HG02981 (cell line): ENCODE results near the gene IFT57.

Experiments used
- ATAC-seq: cut with Tn5 transposase; IDR thresholded peaks from one replicate; pipeline ENCODE4 v1.9.1; 2021; ENCODE audit warnings: mild to moderate bottlenecking, moderate library complexity; ENCODE audit not compliant: unreplicated experiment

Gene IFT57

DNA sequence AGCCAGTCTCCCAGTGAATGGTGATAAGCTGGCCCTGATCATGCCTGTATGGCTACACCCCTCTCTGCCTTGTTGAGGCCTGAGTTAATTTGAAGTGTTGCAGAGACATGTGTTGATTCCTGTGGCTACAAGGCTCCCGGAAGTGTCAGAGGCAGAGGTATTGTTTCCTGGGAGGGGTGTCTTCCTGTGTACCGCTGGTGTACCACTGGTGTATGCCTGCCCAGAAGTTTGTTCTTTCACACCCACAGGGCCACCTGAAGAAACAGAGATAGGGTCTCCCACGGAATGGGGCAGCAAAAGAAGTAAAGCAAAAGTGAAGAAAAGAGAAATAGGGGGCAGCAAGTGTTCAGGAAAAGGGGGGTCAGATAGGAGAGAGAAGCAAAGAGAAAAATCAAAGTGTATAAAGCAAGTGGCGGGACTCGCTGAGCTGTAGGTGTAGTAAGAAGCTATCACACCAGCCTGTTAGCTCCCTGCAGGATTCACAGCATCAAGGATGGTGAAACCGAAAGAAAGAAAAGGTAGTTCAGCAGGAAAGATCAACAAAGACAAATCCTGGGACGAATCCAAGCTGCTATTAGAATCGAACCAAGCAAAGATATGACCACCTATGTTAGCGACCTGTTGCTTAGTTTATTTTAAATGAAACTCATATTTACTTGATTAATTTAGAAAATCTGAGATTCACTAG is 94.8 kb downstream of the IFT57 start:
- ATAC-seq, result no peak

DNA sequence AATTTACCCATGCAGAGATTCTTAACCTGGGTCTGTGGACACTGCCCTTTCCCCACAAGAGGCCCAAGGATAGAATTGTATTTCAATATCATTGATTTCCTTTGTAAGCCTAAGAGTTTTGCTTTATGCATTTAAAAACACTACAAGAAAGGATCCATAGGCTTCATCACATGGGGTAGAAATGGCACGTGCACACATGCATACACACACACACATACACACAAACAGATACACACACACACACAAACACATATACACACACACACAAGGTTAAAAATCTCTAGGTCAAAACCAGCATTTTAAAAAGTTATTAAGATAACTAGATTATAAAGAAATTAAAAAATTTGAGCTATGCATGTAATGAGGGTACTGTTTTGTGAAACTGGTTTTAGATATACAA is 95.9 kb downstream of the IFT57 start:
- no peak for ATAC-seq

DNA sequence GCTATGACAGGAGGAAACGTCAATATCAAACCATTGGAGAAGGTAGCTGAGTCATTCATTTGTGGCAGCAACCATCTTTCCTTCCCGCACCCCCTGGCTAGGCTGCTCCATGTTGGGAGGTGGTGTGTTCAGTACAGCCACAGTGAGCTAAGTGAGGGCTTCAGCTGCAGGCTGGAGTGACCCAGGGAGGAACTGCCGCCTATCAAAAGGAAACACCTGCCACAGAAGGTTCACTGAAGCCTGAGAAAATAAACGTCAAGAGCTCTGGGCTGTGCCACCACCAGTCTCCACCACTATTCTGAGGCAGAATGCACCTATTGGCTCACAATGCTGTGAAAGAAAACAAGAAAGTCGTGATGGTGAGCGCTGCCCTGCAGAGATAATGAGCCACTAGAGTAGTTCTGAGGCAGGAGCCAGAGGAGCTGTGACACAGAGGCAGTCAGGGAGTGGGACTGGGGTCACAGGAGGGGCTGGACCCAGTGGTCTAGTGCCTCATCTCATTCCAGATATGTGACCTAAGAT is 96.6 kb downstream of the IFT57 start:
- ATAC-seq, result peak; percentile 55

DNA sequence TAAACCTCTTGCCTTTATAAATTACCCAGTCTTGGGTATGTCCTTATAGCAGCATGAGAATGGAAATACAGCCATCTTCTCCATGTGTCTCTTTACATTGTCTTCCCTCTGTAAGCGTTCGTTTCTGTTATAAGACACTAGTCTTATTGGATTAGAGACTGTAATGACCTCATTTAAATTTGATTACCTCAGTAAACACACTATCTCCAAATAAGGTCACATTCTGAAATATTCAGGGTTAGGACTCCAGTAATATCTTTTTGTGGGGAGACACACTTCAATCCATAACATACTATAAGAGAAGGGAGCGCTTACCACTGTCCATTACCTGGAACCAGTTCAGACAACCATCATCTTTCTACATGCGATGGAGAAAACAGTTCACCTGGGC is 97.1 kb downstream of the IFT57 start:
- ATAC-seq, result no peak

DNA sequence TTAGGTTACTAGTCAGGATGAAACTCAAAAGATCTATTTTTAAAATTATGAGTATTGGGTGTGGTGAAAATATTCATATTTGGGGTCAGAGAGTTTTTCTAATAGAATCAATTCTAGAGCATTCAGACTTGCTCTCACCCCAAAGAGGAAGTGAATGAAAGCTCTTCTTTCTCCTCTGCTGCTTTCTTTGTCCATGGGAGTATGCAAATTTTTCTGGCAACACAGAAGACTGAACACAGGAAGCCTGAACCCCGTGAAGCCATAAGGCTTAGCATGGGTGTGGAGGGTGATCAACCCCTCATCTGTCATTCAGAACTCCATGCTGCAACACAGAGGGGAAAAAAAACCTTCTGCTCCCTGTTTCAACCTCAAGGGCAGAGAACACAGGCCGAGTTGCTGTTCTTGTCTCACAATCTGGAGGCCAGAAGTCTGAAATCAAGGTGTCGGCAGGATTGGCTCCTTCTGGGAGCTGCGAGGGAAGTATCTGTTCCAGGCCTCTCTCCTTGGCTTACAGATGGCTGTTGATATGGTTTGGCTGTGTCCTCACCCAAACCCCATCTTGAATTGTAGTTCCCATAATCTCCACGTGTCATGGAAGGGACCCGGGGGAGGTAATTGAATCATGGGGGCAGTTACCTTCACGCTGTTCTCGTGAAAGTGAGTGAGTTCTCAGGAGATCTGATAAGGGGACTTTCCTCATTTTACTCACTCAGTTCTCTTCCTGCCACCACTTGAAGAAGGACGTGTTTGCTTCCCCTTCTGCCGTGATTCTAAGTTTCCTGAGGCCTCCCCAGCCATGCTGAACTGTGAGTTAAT is 97.7 kb downstream of the IFT57 start:
- ATAC-seq, result peak; percentile 81

DNA sequence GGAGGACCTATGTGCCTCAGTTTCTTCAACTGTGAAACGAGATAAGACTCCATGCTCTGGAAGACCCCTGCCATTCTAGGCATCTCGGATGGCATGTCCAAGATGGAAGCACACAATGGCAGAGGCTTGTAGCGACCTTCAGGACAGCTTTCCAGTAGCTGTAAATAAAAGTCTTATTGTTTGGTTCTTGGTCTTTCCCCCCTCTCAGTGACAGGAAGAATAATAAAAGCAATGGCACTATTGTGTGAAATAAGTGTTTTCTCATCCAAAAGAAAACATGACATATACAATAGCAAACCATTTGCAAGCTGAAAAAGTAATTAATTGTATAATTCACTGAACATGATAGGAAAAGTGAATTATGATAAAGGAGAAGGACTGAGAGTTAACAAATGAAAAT is 98.9 kb downstream of the IFT57 start:
- no peak for ATAC-seq

DNA sequence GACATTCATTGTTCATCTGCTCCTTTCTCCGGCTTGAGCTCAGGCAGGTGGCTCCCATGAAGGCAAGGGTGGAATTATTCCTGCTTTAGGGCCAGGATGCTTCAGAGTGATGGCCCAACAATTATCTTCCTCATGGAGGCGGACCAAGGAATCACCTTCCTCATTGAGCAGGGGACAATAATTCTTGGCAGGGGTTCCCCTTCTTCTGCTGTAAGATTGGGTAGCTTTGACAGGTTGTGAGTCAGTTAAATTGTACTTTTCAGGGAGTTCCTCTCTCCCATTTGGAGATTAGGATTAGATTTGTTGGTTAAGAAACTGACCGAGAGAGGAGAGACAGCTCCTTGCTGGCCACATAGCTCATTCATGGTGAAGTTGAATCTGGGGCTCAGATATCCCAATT is 99.9 kb downstream of the IFT57 start:
- no peak for ATAC-seq

DNA sequence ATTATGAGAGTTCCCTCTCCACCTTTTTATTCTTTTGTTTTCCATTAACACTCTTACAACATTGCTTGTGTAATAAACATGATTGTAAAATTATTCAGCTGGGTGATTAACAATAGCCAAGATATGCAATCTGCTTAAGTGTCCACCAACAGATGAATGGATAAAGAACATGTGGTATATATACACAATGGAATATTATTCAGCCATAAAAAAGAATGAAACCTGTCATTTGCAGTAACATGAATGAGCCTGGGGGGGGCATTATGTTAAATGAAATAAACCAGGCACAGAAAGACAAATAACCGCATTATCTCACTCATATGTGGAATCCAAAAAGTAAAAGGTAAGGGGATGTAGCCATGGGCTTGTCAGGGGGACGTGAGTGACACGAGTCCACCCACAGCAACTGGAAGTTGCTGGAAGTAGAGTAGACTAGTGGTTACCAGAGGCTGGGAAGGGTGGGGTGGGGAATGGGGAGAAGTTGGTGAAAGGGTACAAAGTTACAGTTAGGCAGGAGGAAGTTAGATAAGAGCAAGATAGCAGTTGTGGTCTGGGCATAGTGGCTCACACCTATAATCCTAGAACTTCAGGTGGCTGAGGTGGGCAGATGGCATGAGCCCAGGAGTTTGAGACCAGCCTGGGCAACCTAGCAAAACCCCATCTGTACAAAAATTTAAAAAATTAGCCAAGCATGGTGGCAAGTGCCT is 102.7 kb downstream of the IFT57 start:
- ATAC-seq, result no peak

DNA sequence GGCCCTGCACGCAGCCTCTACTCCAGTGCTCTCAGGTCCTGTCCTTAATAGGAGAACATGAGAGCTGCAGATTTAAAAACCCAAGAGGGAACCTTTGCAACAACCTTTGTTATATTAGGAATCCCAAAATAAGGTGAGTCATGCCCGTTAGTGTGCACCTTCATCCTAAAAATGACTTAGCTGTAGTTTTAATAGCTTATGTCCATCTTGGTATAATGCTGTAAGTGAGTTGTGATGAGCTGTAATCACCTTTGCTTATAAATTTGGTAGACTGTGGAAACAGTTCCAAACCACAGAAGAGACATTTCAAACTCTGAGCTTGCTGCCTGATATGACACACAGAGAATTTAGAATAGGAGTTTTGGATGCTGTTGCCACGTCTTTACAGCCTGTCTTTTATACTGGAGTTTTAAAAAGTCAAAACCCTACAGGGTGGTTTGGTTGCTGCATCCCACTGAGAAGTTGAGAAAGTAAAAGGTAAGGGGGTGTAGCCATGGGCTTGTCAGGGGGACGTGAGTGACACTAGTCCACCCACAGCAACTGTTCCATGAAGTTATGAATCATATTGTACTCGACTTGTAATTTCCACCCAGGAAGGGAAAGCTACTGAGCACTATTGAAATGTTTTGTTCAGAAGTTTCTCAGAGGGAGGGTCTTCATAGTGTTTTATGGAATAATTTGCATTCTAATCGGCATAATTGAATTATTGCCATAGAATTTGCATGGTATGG is 104.0 kb downstream of the IFT57 start:
- no peak for ATAC-seq

DNA sequence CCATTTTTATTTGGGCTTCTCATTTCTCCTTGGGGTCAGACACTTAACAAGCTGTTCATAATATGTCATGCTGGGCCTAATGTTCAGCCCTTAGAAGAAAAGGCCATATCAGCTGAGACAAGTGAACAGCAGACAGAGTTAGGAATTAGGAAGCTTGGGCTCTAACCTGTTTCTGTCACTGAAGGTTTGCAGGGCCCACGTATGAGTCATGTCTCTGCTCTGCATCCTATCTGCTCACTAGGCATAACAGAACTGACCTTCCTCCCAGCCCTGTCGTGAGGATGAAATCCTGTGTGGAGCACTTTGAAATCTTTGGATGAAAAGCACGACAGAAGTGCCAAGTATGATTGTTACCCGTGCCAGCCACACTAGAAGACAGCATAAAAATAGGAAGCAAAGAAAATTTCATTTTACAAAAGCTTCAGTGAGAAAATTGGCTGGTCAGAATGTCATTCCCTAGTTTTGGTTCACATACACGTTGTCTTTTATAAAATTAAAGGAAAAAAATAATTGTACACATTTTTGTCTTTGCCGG is 104.9 kb downstream of the IFT57 start:
- ATAC-seq, result no peak

DNA sequence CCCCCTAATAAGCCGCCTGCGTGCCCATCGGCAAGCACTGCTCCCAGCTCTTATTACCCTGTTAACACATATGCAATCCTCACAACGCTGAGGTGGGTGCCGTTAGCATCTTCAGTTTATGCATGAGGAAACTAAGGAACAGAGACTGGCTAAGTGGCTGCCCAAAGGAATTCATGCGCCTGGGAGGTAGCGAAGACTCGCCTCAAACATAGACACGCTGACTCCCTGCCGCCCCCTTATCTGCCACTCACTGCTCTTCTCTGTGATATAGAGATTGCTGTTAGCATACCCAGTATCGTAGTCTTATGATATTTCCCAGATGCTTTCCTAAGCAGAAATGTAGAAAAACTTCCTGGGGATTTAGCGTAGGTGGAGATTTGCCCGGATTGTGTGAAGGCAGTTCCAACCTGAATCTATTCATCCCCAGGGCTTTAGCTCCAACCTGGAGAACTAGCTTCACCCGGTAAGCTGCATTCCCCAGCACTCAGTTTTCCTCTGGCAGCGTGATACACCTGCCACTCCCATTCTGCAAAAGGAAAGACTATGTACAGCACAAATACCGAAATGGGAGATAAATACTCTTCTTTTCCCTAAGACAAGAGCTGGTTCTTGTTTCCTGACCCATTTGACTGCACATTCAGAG is 107.7 kb downstream of the IFT57 start:
- no peak for ATAC-seq

DNA sequence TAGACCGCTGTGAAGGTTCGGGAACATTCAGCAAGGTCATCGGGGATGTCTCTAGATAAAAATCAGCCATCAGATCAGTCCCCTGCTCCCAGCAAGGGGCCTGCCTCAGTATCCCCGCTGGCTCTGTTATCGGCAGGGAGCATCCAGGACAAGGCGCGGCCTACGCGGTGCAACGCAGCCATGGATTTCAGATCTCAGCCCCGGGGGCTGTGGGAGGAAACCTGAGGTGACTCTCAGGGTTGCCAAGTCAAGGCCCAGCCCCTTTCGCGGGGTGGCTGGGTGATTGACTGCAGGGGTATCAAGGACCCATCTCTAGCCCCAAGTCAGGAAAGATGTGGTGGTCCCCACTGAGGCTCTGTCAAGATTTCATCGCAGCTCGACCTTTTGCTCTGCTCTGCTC is 108.2 kb downstream of the IFT57 start:
- ATAC-seq, result no peak

DNA sequence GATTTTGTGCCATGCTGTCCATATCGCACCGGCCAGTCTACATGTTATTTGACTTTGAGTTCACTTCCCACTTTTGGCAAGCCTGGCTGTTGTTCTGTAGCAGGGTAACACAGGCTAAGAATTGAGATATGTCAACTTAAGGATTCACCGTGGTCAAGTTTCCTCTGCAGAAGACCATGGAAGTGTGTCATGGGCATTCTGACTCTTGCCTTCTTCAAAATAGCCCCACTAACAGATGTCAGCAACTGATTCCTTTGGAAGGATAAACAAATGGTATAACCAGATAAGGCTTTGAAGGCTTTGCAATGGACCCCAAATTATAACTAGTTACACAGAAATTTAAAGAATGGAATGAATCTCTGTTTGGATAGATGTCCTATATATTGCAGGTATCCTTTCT is 111.3 kb downstream of the IFT57 start:
- ATAC-seq, result no peak
